ENCODE results near the gene ITPR2. TPM values are rescaled to one million over a fixed set of nuclear protein-coding genes. Genes with fewer than 3 reads are reported as not detected.

ITPR2 gene
- total RNA-seq, 1 experiment from 2014 or later: 19.2 TPM

GRCh38 chr12:26297396-26298070 is 535.5 kb downstream of the ITPR2 start:
- no peak for DNase-seq (ENCODE audit: low read depth)

DNA sequence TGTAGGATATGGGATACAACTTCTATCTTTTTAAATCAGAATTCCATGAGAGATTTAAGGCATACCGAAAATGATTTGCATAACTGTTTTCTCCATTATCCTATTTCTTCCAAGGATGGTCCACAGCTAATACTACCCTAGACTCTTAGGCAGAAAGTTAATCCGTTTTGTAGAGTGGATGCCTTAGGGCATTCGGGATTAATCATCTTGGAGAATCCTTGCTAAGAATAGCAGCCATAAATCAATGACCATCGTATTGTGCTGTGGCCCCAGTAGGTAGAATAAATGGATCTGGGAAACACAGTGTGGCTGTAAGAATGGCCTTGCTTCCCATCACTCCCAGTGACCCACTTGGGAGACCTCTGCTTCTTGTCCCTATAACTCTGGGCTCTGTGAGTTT is 538.0 kb downstream of the ITPR2 start:
- no peak for DNase-seq (ENCODE audit: low read depth)

DNA sequence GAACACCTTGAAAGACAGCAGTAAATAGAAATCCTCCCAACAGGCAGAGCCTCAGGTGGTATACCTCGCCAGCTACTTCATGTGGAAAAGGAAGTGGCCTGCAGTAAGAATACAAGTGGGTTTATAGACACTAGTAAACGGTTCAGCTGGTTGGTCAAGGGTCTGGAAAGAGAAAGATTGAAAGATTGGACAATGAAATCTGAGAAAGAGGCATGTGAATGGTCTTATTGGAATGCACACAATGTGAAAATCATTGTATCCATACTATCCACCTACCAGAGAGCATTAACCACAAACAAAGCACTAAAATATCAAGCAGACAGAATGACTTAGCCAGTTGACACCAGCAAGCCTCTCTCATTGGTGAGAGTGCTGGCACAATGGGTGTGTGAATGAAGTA is 539.4 kb downstream of the ITPR2 start:
- no peak for DNase-seq (ENCODE audit: low read depth)

DNA sequence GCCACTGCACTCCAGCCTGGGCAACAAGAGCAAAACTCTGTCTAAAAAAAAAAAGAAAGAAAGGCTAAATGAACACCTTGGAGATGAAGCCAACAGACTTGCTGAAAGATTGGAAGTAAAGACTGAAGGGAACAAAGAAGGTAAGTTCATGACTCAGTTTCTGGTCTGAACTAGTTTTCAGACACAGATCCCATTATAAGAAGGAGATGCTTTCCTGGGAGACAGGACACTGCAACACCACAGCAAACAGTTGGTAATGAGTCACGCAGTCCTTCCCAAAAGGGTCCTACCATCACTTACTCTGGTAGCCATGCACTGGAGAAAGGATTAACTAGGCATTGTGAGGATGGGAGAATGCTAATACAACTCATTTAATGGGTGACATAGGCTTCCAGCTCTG is 540.4 kb downstream of the ITPR2 start:
- DNase-seq (ENCODE audit: low read depth): no peak

GRCh38 chr12:26290565-26290964 is 542.4 kb downstream of the ITPR2 start:
- DNase-seq (ENCODE audit: low read depth): no peak

DNA sequence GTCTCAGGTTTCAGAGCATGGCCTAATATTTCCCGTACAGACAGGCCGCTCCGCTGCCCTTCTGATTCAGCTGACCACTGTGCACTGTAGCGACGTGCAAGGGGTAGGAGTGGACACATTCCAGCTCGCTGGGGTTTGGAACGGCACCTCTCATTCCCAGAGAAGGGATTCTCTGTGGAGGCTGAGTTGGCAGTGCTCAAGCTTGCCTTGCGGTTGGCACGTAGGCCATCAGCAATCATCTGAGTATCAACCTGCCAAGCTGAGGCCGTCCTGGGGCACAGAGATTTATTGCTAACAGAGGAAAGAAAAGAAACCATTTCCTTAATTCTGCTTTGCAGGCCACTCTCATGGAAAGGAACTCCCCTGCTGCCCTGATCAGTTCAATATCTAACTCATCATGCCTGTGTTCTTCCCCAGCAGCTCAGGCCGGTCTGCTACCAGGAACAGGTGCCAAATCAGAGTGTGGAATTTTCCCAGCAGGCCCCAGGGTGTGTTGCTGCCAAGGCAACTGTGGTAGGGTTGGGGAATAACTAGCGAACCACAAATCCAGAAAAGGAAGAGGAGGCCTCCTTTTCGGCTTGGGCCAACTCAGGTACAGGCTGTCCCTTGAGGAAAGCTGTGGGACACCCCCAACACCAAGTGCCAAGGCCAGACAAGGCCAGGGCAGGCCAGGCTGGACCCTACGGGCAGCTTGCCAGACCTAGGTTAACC is 545.2 kb downstream of the ITPR2 start:
- peak; percentile 70 for DNase-seq (ENCODE audit: low read depth)

Other genes with a start within 250 kb of the ITPR2 start
- gene INTS13, start 104.8 kb upstream of the ITPR2 start, total RNA-seq (2014; rRNA removed; shearing (Covaris generic)): 76.3 and 131 TPM in 2 replicates
- 99.2 and 127 TPM in 2 replicates for gene FGFR1OP2, start 105.3 kb upstream of the ITPR2 start, total RNA-seq (2014; rRNA removed; shearing (Covaris generic))
- 66.8 and 69.4 TPM in 2 replicates for gene TM7SF3, start 181.2 kb upstream of the ITPR2 start, total RNA-seq (2014; rRNA removed; shearing (Covaris generic))
- 56.4 and 62.6 TPM in 2 replicates for gene MED21, start 189.4 kb upstream of the ITPR2 start, total RNA-seq (2014; rRNA removed; shearing (Covaris generic))
- not detected in 2 replicates for gene C12orf71, start 249.4 kb upstream of the ITPR2 start, total RNA-seq (2014; rRNA removed; shearing (Covaris generic))

All from Daoy (cell line).